Thoracic aorta (tissue), 2 donors: ENCODE results near the gene IGSF21. TPM values are rescaled to one million over a fixed set of nuclear protein-coding genes. Genes with fewer than 3 reads are reported as not detected.

Source experiments
- ATAC-seq: fragments of 150-250 bp; one replicate; pipeline ENCODE4 v1.8.0; 2017; ENCODE audit warnings: low read depth; ENCODE audit not compliant: insufficient number of reproducible peaks, low FRiP score
- DNase-seq: peaks from one replicate; pipeline ENCODE4 v3.0.0-alpha.2; 2020; ENCODE audit warnings: low spot score
- H3K27ac ChIP-seq, 2 donors: fragments of 200-600 bp; sonication (generic); 1 replicate in 1 of 2; 2 replicates in 1 of 2; pipeline ENCODE4 v1.5.1; 2016; ENCODE audit warnings: mild to moderate bottlenecking in 2 of 2, moderate library complexity in 2 of 2
- H3K27me3 ChIP-seq: fragments of 200-600 bp; sonication (generic); replicated peaks from 2 replicates; pipeline ENCODE4 v1.6.0; 2016; ENCODE audit warnings: mild to moderate bottlenecking; ENCODE audit not compliant: insufficient read depth
- H3K36me3 ChIP-seq: fragments of 200-600 bp; sonication (generic); one replicate; pipeline ENCODE4 v1.5.1; 2016
- H3K4me1 ChIP-seq, 2 donors: fragments of 200-600 bp; sonication (generic); 1 replicate in 1 of 2; 2 replicates in 1 of 2; pipeline versions ENCODE4 v1.5.1 to v1.6.0; 2016; ENCODE audit warnings: low read depth in 2 of 2, mild to moderate bottlenecking in 1 of 2; ENCODE audit not compliant: control insufficient read depth in 1 of 2
- H3K4me3 ChIP-seq: fragments of 200-600 bp; sonication (generic); 2 replicates; pipeline ENCODE4 v1.5.1; 2016; ENCODE audit warnings: mild to moderate bottlenecking
- H3K9me3 ChIP-seq: fragments of 200-600 bp; sonication (generic); 2 replicates; pipeline ENCODE4 v1.5.1; 2016
- CTCF ChIP-seq: fragments of 200-600 bp; sonication (generic); IDR thresholded peaks from one replicate; pipeline ENCODE4 v1.5.1; 2019; ENCODE audit warnings: antibody characterized with exemption
- total RNA-seq, 2 donors: library from RNA; depleted of rRNA; stranded (reverse); fragments of >200 nt; gene quantifications; one replicate each; pipeline versions ENCODE4 v1.1.0 to v1.2.3, GENCODE V29; 2016

IGSF21 gene
- total RNA-seq, 2 donors from 2014 or later: 5.0 to 10.9 TPM

DNA sequence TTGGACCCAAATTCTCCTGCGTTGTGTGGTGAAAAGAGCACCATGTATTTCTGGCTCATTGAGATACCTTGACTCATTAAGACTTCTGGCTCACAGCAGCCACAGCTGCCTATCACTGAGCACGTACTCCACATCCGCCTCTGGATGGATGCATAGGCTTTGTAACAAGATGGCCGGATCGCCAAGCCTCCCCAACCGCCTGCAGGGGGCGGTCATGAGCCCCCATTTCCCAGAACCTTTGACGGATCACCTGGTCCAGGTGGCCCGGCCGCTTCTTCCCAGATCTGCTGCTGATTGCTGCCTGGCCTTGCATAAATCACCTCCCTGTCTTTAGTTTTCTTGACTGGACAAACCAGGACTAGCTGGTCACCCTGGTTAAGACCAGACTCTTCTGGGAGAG lies 216.6 kb downstream of the IGSF21 start:
- Histone ChIP-seq H3K9me3 (no peaks in the 10 kb centered on the region), H3K4me3 (no peak overlapping the region), H3K27me3 (no peaks in the 10 kb centered on the region), H3K4me1 (no peaks in the 10 kb centered on the region), H3K27ac (no peak overlapping the region), H3K36me3 (no peaks in the 10 kb centered on the region)
- TF ChIP-seq CTCF: no peak
- DNase-seq: no peak
- ATAC-seq: no peak

- no peak for ATAC-seq
- DNase-seq: no peak
- Histone ChIP-seq H3K4me3 (no peak overlapping the region), H3K36me3 (no peaks in the 10 kb centered on the region), H3K9me3 (no peaks in the 10 kb centered on the region), H3K27me3 (no peaks in the 10 kb centered on the region), H3K4me1 (no peaks in the 10 kb centered on the region), H3K27ac (no peak overlapping the region)
- TF ChIP-seq CTCF: no peak
Measured at GRCh38 chr1:18325136-18325535, 217.5 kb downstream of the IGSF21 start.

GRCh38 chr1:18326211-18326897 lies 218.8 kb downstream of the IGSF21 start:
- H3K4me1 ChIP-seq: no peaks in the 10 kb centered on the region
- no peaks in the 10 kb centered on the region for H3K9me3 ChIP-seq
- H3K27me3 ChIP-seq: no peaks in the 10 kb centered on the region
- DNase-seq: no peak
- H3K27ac ChIP-seq: no peak overlapping the region
- no peak for ATAC-seq
- TF ChIP-seq CTCF: no peak
- H3K36me3 ChIP-seq: no peaks in the 10 kb centered on the region
- no peak overlapping the region for H3K4me3 ChIP-seq

DNA sequence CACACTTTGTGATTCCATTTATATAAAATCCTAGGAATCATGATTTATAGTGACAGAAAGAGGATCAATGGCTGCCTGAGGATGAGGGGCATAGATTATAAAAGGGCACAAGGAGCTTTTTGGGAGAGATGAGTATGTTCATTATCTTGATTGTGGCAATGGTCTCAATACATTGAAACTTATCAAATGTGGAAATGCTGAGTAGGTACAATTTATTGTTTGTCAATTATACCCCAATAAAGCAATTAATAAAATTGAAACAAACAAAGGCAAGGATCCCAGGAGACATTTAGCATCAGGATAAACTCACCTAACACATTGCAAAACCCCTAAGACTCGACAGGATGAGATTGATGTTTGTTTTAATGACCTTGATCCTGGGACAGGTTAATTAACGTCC lies 220.1 kb downstream of the IGSF21 start:
- ATAC-seq (no peak), DNase-seq (no peak)
- Histone ChIP-seq H3K4me1 (no peaks in the 10 kb centered on the region), H3K4me3 (no peak overlapping the region), H3K36me3 (no peaks in the 10 kb centered on the region), H3K27ac (no peak overlapping the region), H3K27me3 (no peaks in the 10 kb centered on the region), H3K9me3 (no peaks in the 10 kb centered on the region)
- TF ChIP-seq CTCF: no peak

DNA sequence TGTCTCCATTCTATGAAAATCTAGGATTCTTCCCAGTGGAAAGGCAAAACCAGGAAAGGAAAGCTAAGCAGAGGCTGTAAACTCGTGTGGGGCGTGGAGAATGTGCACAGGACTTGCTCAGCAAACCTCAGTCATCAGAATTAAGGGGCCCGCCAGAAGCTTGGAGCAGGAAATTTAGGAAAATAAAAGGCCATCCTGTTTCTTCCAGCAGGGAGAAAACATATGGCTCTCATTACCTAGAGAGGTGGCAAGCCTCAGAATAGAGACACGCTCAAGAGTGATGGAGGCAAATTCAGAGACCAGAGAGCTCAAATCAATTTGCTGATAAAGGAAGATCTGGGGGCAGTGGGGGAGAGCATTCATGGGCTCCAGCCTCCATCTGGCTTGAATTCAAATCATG lies 221.2 kb downstream of the IGSF21 start:
- no peaks in the 10 kb centered on the region for H3K27me3 ChIP-seq
- DNase-seq: no peak
- no peaks in the 10 kb centered on the region for H3K36me3 ChIP-seq
- no peak overlapping the region for H3K4me3 ChIP-seq
- H3K4me1 ChIP-seq: no peaks in the 10 kb centered on the region
- no peak overlapping the region for H3K27ac ChIP-seq
- TF ChIP-seq CTCF: no peak
- no peaks in the 10 kb centered on the region for H3K9me3 ChIP-seq
- ATAC-seq: no peak
